Measurements from ENCODE around the gene COL5A1. TPM values are rescaled to one million over a fixed set of nuclear protein-coding genes. Genes with fewer than 3 reads are reported as not detected.

The COL5A1 gene
- total RNA-seq, result 582 and 650 TPM in 2 replicates

DNA sequence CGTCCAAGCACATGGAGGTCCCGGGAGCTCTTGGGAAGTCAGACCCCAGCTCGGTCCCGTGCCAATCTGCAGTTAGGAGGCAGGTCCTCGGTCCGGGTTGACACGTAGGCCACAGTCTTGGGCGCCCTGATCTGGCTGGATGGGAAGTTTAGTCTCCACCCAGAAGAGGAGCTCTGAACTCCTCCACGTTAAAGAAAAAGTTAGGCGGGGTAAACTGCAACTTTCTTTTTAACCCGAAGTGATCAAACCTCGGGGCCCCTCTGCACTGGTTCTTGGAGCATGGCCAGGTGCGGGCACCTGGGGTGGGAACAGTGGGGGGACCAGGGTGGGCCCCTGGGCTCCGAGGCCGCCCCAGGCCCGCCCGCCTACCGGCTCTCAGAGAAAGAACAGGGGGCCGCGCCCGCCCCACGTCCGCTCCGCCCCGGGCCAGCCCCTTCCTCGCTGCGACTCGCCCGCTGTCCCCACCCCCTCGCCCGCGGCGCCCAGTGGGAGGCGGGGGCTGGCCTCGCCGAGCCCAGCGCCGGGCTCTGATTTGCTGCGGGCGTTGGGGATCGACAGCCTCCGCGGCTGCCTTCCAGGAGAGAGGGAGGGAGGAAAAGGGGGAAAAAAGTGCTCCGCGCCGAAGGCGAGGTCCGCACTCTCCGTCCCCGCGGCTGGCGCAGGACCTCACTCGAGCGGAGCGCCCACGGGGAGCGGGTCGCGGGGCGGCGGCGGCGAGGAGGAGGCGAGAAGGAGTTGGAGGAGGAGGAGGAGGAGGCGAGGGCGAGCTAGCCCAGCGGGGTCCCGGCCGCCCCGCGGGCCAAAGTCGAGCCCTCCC is at the start of gene COL5A1:
Gene COL5A1, plus strand, starts transcription at position 631 of the 817 bp plus-strand sequence. CDS start 385 bp downstream, outside the sequence.

DNA sequence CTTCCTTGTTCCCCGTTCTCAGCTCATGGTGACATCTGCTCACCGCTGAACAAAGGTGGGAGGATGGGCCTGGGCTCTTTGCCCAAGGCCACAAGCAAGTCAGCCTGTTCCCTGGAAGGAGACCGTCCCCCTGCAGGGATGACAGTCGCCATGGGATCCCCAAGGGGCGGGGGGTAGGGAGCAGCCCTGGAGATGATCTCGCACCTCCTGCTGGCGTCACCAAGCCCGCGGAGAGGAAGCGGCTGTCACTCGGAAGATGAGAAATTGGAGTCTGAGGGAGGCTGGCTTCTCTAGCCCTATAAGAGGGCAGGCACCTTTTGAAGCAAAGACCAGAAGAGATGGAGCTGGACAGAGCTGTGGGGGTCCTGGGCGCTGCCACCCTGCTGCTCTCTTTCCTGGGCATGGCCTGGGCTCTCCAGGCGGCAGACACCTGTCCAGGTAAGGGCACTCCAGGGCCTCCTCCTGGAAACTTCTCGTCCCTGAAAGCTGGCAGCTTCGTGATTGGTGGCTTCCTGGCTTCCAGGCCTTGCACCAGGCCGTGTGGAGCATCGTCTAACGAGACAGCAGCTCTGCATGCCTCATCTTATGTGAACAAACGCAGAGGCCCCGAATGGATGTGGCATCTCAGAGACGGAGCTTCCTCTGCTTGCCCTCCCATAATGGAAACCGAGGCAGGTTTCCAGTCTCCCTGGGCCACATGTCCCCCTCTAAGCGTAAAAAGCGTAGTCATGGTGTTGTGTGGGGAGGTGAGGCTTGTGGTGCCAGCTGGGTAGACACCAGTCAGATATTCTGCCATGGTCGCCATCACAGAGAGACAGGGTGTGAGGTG is 239.1 kb downstream of the COL5A1 start, which contains the start of gene FCN2:
Gene FCN2, plus strand, starts transcription at position 327 of the 829 bp plus-strand sequence. Its CDS starts 12 bp downstream, at position 339.

Other genes with a start within 250 kb of the COL5A1 start
- gene FCN2, start 239.0 kb downstream of the COL5A1 start, total RNA-seq, result not detected in 2 replicates